Esophagus squamous epithelium (tissue), 4 donors: Measurements from ENCODE around the gene ANKH.

Source experiments
- POLR2A ChIP-seq, 4 donors: fragments of 450-650 bp; IDR thresholded peaks; one replicate each; pipeline ENCODE4 v1.6.1; 2017; ENCODE audit warnings: antibody characterized with exemption in 4 of 4, mild to moderate bottlenecking in 4 of 4, moderate library complexity in 3 of 4
- TF ChIP-seq, protein P1 (sequence below), 6 experiments: fragments of 450-650 bp in 4 of 6; fragments of 200-600 bp in 2 of 6; sonication (generic) in 2 of 6; IDR thresholded peaks; one replicate each; pipeline ENCODE4 v1.5.1; 2016 to 2019; ENCODE audit warnings: antibody characterized with exemption in 6 of 6, mild to moderate bottlenecking in 4 of 6, moderate library complexity in 4 of 6

DNA sequence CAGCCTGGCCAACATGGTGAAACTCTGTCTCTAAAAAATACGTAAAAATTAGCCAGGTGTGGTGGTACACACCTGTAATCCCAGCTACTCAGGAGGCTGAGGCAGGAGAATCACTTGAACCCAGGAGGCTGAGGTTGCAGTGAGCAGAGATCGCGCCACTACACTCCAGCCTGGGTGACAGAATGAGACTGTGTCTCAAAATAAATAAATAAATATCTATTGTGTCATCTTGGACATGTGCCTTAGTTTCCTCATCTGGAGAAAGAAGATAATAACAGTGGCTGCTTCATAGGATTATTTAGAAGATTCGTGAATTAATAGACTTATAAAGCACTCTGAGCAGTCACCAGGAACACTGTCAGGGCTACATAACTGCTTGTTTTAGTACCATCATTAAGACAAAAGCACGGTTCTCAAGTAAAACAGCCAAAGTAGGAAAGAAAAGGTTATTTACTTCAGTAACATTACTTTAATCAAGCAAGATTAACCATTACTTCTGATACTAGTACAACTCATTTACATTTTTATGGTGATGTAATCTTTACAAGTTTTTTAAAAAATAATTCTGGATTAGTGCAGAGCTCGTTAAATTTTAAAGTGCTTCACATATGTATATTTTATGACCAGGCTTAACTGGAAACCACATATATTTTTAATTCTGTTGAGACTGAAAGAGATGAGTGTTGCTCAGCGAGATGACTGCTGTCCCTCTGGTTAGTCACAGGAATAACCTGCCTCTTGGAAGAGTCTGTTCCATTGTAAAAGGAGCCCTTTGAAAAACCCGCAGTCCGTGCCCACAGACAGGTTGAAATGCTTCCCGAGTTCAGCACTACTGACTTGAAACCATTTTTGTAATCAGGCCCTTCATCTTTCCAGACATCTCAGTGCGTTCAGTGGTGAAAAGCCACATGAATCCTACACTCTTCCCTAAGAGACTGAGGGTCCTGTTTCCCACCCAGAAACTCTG, 36.7 kb downstream of the ANKH start:
- TF ChIP-seq POLR2A (IDR thresholded peaks at IDR 0.05): no peak
- TF ChIP-seq, protein P1, sequence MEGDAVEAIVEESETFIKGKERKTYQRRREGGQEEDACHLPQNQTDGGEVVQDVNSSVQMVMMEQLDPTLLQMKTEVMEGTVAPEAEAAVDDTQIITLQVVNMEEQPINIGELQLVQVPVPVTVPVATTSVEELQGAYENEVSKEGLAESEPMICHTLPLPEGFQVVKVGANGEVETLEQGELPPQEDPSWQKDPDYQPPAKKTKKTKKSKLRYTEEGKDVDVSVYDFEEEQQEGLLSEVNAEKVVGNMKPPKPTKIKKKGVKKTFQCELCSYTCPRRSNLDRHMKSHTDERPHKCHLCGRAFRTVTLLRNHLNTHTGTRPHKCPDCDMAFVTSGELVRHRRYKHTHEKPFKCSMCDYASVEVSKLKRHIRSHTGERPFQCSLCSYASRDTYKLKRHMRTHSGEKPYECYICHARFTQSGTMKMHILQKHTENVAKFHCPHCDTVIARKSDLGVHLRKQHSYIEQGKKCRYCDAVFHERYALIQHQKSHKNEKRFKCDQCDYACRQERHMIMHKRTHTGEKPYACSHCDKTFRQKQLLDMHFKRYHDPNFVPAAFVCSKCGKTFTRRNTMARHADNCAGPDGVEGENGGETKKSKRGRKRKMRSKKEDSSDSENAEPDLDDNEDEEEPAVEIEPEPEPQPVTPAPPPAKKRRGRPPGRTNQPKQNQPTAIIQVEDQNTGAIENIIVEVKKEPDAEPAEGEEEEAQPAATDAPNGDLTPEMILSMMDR (IDR thresholded peaks at IDR 0.05): no peak
